KOPT-K1 (cell line): Measurements from ENCODE around the gene TDO2.

Source experiments
- H3K27ac ChIP-seq: fragments of 200-600 bp; sonication (generic); 2 replicates; pipeline ENCODE4 v1.5.1; 2016; ENCODE audit warnings: antibody characterized with exemption, mild to moderate bottlenecking, low read depth, low read length; ENCODE audit not compliant: poor library complexity, severe bottlenecking
- H3K36me3 ChIP-seq: fragments of 200-600 bp; sonication (generic); 2 replicates; pipeline ENCODE4 v1.5.1; 2017; ENCODE audit warnings: antibody characterized with exemption, mild to moderate bottlenecking, low read length, moderate library complexity; ENCODE audit not compliant: insufficient read depth
- H3K9me3 ChIP-seq: fragments of 200-600 bp; sonication (generic); 2 replicates; pipeline ENCODE4 v1.5.1; 2017; ENCODE audit warnings: antibody characterized with exemption, low read length, mild to moderate bottlenecking; ENCODE audit not compliant: insufficient read depth, poor library complexity, severe bottlenecking

The TDO2 gene

DNA sequence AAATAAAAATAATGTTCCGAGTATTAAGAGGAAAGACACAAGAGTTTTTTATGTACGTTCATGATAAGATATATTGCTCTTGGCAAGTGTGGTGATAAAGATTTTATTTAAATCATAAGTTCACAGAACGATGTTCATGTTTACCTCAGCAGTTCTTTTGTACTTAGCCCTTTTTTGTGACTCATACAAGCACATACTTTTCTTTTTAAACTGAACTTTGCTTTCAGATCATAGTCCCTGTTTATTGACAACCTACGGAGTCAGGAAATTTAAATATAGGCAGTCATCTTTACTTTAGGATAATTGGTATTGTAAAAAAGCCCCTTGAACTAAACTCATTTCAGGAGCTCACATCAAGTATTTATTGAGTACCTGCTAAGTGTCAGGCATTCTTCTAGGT, 51.4 kb downstream of the TDO2 start:
- H3K27ac ChIP-seq = no peak overlapping the region
- H3K36me3 ChIP-seq = no peaks in the 10 kb centered on the region
- H3K9me3 ChIP-seq = no peaks in the 10 kb centered on the region

DNA sequence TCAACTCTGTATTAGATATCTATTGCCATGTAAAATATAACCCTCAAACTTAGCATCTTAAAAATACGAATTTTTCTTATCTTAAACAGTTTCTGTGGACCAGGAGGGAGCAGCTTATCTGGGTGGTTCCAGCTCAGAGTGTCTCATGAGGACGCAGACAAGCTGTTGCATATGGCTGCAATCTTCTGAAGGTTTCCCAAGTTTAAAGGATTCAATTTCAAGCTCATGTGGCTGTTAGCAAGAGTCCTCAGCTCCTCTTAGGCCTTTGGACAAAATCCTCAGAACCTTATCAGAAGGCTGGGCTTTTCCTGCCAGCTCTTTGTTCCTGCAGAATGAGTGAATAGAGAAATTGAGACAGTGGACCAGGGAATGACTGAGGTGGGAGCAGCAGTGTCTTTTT, 53.0 kb downstream of the TDO2 start:
- Histone ChIP-seq H3K9me3 (no peaks in the 10 kb centered on the region), H3K27ac (no peak overlapping the region), H3K36me3 (no peaks in the 10 kb centered on the region)

DNA sequence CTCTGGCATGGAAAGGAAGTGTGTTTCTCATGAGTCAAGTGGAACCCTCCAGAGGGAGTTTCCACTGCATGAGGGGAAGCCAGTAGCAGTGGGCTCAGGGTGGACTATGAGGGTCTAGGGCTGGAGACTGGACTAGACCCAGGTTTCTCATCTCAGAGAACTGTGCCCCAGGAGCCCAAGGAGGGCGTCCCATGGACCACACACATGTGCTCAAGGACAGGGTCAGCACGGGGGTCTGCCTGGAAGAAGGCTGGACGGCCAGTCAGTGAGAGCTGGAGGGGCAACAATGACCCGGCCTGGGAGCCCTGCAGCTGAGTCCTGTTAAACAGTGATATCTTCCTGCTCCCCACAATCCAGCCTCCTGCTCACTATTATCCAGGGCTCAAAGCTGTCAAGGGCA, 55.9 kb downstream of the TDO2 start:
- no peaks in the 10 kb centered on the region for H3K36me3 ChIP-seq
- H3K27ac ChIP-seq = no peak overlapping the region
- H3K9me3 ChIP-seq = no peaks in the 10 kb centered on the region

DNA sequence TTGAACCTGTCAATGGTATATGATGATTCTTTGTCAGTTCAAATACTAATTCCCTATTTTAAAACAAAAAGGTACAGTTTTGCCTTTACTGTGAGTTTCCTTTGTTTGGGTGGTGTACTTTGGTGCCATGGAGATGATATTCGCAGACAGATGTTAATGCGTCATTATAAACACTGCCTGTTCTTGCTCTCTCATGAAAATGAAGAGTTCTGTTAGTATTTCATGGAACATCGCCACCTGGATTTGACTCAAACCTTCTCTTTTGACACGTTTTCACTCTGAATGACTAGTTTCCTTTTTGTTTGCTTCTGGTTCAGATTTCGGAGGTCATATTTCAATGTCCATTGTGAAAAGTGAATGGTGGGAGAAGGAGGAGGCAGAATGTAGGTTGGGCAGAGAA, 57.0 kb downstream of the TDO2 start:
- H3K9me3 ChIP-seq = no peaks in the 10 kb centered on the region
- no peak overlapping the region for H3K27ac ChIP-seq
- H3K36me3 ChIP-seq = no peaks in the 10 kb centered on the region

DNA sequence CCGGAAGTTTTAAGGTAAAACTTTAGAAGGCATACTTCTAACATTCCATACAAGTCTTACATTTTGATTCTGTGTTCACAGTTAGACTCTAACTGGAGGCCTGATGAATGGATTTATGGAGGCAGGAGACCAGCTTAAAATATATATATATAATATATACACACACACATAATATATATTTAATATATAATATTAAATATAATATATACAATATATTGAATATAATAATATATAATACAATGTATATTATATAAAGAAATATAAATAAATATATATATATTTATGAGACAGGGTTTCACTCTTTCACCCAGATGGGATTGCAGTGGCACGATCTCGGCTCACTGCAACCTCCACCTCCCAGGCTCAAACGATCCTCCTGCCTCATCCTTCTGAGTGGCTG, 58.1 kb downstream of the TDO2 start:
- H3K9me3 ChIP-seq = no peaks in the 10 kb centered on the region
- no peaks in the 10 kb centered on the region for H3K36me3 ChIP-seq
- H3K27ac ChIP-seq = no peak overlapping the region

DNA sequence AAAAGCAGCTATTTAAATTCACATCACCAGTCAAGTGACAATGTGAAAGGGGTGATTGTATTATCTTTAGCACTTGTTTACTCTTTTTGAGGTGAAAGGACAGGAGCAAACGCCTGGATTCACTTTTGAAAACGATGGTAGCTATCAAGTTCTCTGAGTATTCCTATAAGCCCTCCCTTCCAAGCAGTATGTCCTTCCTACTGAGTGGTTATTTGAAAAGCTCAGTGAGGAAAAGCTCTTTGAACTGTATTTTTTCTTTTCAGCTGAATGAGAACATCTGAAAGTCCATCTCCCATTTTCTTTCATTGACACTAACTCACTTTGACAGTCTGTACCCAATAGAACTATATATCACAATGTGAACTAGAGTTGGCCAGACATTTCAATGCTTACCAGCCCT, 59.3 kb downstream of the TDO2 start:
- Histone ChIP-seq H3K9me3 (no peaks in the 10 kb centered on the region), H3K36me3 (no peaks in the 10 kb centered on the region), H3K27ac (no peak overlapping the region)

DNA sequence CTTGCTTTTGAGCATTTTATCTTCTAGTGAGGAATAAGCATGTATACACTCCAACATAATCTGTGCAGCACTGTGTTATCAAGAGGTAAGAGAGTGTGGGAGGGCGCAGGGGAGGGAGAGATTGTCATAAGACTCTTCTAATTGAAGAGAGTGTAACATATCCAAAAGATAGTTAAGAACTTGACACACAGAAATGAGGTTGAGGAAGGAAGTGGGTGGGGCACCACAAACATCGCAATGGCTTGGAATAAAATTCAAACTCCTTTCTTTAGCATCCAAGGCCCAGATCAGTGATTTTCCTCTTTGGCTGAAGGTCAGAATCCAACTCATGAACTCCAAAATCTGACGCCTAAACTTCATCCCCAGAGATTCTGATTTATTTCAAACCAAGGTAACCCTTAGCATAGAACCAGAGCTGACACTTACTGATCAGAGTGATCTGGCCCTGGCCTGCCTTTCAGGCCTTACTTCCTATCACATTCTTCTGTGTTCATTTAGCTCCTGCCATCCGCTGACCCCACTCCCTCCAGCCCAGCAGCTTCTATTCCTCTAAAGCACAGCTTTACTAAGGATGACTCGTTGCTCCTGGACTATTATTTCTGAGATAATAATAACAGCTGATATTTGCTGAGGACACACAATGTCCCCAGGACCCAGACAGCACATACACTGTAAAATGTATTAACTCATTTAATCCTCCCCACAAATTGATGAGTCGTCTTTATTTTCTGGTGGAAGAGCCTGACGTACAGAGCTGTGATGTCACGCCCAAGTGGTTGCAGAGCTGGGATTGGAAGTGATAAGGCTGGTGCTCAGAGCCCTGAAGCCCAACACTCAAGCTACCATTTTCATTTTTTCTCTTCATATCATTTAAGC, 60.8 kb downstream of the TDO2 start:
- no peaks in the 10 kb centered on the region for H3K9me3 ChIP-seq
- H3K36me3 ChIP-seq = no peaks in the 10 kb centered on the region
- no peak overlapping the region for H3K27ac ChIP-seq

DNA sequence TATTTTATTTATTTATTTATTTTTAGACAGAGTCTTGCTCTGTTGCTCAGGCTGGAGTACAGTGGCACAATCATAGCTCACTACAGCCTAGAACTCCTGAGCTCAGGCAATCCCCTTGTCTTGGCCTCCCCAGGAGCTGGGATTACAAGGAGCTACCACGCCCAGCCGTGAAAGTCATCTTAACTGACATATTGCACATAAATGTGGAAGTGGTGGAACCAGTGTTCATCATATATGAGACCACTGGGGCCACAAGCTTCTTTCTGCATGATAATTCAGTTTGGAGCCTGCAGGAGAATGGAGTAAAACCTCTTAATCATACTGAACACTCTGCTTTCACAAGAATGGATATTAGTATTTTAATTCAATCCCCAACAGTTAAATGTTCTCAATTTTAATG, 62.7 kb downstream of the TDO2 start:
- H3K9me3 ChIP-seq = no peaks in the 10 kb centered on the region
- no peaks in the 10 kb centered on the region for H3K36me3 ChIP-seq
- no peak overlapping the region for H3K27ac ChIP-seq

DNA sequence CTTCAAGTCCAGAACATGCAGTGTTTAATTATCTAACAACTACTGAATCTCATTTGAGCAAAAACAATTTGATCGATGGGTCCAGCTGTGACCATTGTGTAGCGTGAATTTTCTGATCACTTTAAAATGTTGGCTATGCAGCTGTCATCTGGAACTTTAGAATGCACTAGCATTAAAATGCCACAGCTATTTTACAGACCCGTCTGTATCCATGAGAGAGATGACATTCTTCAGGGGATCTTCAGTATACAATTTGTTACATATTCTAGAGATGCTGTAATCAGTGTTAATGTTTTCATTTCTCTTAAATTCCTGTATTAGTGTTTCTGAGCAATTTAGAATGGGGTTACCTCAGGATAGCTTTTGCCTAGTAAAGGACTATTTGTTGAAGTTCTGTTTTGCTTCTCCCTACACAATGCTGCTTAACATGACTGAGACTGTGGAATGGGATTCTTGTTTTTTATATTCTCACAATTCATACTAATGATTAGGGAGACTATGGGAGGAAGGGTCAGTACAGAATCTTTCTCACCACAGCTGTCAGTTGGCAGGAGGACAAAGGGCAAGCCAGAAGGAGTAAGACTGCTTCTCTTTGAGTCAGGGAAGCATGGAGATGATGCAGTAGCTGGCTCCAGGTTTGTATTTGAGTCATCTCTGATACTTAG, 63.4 kb downstream of the TDO2 start:
- H3K9me3 ChIP-seq = no peaks in the 10 kb centered on the region
- no peaks in the 10 kb centered on the region for H3K36me3 ChIP-seq
- H3K27ac ChIP-seq = no peak overlapping the region
